HG02610 (cell line): ENCODE data around the gene AHDC1.

Experiments
- ATAC-seq: cut with Tn5 transposase; IDR thresholded peaks from one replicate; pipeline ENCODE4 v1.9.1; 2021; ENCODE audit warnings: mild to moderate bottlenecking, moderate library complexity; ENCODE audit not compliant: unreplicated experiment

The AHDC1 gene

GRCh38 chr1:27599605-27600497 lies 4.1 kb downstream of the AHDC1 start:
- no peak for ATAC-seq

GRCh38 chr1:27598902-27599528 lies 4.9 kb downstream of the AHDC1 start:
- no peak for ATAC-seq

DNA sequence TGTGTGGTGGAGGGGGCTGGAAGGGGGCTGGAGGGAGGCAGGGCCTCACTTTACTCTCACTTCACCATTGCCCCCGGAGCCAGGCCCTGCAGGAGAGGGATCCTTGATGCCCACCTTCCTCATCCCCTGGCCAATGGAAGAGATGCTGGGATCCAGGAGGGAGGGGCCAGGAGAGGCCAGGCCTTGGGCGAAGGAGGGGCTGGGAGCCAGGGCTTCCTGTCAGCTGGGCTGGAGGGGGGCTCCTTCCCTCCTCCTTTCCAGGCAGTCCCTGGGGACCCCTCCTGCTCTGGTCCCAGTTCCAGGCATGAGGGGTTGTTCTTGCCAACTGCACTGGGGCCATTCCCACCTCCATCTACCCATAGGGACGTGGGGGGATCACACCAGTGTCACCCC lies 5.7 kb downstream of the AHDC1 start:
- ATAC-seq = no peak

DNA sequence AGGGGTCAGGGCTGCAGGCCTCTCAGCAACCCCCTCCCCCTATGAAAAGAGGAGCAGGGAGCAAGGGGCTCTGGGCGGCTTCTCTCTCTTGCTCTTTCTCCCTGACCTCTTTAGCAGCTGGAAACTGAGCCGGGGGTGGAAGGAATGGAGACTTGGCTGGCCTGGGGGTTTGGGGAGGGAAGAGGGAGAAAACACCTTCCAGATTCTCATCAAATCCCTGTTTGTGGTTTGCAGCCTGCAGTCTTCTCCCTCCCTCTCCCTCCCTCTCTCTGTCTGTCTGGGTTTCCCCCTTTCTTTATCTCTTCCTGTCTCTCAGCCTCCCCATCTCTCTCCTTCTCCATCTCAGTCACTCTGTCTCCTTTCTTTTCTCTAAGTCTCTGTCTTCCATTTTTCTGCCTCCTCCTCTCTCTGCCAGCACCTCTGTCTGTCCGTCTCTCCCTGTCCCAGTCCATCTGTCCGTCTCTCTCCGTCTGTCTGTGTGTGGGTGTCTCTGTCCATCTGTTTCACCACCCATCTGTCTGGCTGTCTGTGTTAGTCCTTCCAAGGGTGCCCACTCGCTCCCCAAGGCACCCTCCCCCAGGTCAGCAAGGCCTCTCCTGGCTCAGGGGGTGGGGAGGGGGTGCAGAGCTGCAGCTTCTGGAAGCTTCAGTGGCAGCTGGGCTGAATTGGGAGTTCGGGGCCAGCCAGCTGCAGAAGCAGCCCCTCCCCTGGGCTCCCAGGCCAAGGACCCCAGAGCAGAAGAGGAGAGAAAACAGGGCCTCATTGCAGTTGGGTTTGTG lies 6.2 kb downstream of the AHDC1 start:
- no peak for ATAC-seq

DNA sequence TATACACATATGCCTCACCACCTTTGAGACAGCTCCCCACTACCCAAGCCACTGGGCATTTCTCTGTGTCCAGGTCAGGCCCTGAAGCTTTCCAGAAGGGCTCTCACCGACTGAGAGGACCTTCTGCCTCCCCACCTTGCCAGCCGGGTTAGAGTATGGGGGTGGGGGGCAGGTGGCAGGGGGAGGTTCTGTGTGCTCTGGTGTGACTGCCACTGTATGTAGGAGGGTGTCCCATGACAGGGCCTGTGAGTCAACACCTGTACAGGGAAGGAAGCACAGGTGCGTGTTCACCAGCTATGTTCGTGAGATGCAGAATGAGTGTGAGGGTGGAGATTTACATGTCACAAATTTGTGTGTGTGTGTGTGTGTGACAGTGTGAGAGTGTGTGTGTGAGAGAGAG lies 7.0 kb downstream of the AHDC1 start:
- ATAC-seq = no peak

- no peak for ATAC-seq
Observed at GRCh38 chr1:27596261-27596660, 7.7 kb downstream of the AHDC1 start.

- ATAC-seq = no peak
Observed at GRCh38 chr1:27595597-27595996, 8.3 kb downstream of the AHDC1 start.

- no peak for ATAC-seq
Observed at GRCh38 chr1:27594564-27595510, 9.1 kb downstream of the AHDC1 start.

- no peak for ATAC-seq
Observed at GRCh38 chr1:27593678-27594563, 10.0 kb downstream of the AHDC1 start.

- no peak for ATAC-seq
Observed at GRCh38 chr1:27592931-27593677, 10.8 kb downstream of the AHDC1 start.

DNA sequence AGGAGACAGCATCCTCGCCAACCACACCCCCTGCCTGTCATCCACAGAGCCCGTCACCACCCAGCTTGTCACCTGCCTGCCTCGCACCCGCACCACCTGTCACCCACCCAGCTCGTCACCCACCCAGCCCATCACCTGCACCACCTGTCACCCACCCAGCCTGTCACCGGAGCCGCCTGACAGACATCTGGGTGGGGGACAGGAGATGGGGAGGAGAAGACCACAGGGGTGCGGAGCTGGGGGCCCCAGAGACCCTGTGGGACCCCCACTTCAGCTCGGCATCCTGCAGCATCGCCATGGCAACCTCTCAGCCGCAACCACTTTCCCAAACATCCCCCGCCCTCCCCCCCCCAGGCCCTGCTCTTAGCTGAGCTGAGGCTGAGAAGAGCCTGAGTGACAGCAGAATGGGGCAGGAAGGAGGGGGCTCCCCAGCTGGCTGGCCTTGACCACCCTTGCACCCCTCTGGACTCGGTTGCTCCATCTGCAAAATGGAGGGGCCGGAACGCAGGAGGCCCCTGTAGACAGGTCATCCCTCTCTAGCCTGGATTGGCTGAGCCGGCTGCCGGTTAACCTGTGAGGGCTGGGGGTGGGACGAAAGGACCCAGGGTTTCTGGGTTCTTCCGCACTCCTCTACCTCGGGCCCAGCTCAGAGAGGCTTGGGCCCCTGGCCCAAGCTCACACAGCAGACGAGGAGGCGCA lies 11.6 kb downstream of the AHDC1 start:
- no peak for ATAC-seq

DNA sequence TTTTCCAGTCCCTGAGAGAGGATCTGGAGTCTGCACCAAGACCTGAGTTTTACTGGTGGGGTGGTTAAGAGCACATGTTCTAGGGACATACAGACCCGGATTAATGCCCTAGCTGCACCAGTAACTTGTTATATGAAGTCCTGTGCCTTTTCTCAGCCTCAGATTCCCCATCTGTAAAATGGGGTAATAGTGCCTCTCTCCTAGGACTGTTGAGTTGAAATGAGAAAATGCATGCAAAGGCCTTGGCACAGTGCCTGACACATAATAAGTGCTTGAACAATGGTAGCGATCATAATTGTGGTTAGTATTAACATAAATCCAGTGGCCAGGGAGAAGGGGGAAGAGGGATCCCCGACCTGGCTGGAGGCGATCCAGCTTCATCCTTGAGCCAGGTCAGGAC lies 12.3 kb downstream of the AHDC1 start:
- ATAC-seq = no peak

- ATAC-seq = no peak
Observed at GRCh38 chr1:27590917-27591508, 12.9 kb downstream of the AHDC1 start.

- ATAC-seq = no peak
Observed at GRCh38 chr1:27589841-27590426, 14.0 kb downstream of the AHDC1 start.

DNA sequence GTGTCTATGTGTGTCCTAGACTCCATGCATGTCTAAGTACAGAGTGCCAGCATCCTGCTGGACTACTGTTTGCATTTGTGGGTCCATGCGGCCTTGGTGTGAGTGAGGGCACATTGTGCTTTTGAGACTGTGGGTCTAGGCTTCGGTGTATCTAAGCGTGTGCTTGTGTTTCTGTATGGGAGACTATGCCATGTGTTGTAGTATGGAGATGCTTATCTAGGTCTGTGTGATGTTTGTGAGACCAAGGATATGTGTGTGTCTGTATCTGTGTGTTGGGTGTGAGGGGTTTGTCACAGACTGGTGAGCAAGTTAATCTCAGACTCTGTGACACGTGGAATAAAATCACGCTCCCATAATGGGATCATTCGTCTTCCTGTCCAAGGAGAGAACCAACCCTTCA lies 14.5 kb downstream of the AHDC1 start:
- ATAC-seq = no peak

GRCh38 chr1:27588256-27589232 lies 15.4 kb downstream of the AHDC1 start:
- no peak for ATAC-seq
